Measurements from ENCODE around the gene DTL.

DTL gene

DNA sequence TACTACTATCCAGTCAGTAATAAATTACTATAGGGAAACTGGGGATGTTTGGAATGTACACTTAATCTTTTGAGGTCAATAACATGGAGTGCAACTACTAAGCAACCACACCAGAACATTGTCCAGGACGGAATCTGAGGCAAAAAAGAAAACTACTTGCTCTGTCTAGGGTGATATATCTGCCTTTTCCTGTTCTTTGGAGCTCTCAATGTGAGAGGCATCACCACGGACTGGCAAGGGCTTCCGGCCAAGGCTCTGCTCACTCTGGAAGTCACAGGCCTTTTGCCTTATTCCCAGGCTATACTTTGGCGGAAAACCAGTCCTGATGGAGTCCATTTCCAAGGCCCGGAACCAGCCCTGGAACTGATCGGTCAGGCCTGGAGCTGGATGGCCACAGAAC is 94.2 kb downstream of the DTL start:
- no peak for DNase-seq

GRCh38 chr1:212132025-212132424 is 96.5 kb downstream of the DTL start:
- DNase-seq: no peak

DNA sequence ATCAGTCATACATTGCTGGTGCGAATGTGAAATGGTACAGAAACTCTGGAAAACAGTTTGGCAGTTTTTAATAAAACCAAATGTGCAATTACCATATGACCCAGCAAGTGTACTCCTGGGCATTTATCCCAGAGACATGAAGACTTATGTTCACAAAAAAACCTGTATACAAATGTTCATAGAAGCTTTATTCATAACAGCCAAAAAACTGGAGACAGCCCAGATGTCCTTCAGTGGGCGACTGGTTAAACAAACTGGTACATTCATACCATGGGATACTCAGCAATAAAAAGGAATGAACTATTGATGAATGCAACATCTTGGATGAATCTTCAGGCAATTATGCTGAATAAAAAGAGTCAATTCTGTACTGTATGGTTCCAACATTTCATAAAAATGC is 97.8 kb downstream of the DTL start:
- no peak for DNase-seq

DNA sequence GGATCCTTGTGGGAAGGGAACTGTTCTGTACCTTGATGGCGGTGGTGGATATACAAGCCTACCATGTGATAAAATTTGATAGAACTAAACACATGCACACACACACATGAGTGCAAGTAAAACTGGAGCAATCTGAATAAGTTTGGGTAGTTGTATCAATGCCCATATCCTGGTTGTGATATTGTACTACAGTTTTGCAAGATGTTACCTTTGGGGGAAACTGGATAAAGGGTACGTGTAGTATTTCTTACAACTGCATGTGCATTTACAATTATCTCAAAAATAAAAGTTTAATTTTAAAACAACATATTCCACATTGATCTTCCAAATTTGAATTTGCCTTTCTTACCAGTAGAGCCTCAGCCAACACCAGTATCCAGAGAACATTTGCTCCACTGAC is 99.6 kb downstream of the DTL start:
- no peak for DNase-seq

DNA sequence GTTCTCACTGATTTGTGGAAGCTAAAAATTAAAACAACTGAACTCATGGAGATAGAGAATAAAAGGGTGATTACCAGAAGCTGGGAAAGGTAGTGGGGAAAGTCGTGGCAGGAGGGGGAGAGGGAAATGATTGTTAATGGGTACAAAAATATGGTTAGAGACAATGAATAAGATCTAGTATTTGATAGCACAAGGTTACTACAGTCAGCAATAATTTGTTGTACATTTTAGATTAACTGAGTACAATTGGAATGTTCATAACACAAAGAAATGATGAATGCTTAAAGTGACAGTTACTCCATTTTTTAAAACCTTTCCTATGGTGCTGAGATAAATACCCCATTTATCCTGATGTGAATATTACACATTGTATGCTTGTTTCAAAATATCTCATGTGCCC is 102.3 kb downstream of the DTL start:
- no peak for DNase-seq

GRCh38 chr1:212138457-212138856 is 102.9 kb downstream of the DTL start:
- no peak for DNase-seq

GRCh38 chr1:212139526-212140135 is 104.1 kb downstream of the DTL start:
- DNase-seq: no peak

- no peak for DNase-seq
These were observed 105.9 kb downstream of the DTL start for GRCh38 chr1:212141404-212141803.

DNA sequence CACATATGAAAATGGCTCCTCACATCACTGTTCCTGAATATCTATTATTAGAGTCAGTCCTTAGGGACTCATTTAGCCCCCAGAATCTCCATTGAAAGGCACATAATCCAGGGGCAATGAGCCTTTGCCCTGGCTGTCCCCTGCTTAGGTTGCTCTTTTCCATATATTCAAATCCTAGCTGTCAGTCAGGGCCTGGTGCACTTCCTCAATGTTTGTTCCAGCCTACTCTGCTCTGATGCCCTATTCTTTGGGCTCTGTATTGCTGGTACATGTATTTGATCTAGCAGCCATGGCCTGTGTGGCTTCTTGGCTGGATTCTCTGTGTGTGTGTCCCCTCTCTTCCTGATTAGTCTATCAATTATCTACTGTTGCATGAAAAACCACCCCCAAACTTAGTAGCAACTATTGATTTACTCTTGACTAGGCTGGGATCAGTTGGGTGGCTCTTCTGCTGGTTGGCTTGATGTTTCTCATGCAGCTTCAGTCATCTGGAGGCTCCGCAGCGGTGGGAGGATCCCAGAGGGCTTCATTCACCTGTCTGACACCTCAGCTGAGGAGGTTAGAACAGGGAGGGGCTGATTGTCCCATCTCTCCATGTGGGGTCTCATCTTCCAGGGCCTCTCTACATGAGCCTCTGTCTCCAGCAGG is 107.5 kb downstream of the DTL start:
- no peak for DNase-seq

GRCh38 chr1:212147581-212148033 is 112.1 kb downstream of the DTL start:
- peak; percentile 31 to 83 (median 78) for DNase-seq

DNA sequence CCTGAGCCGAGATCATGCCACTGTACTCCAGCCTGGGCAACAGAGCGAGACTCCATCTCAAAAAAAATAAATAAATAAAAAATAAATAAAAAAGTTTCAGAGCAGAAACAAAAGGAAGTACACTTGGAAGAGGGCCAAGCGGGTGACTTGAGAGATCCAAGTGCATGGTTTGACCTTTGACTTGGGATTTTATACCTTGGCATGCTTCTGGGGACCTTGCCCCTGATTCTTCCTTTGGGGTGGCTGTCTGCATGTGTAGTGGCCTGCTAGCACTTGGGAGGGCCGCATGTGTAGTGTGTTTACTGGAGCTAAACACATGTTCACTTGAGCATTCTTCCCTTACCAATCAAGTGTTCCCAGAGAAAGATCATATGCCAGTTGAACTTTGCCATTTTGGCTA is 114.0 kb downstream of the DTL start:
- no peak for DNase-seq

DNA sequence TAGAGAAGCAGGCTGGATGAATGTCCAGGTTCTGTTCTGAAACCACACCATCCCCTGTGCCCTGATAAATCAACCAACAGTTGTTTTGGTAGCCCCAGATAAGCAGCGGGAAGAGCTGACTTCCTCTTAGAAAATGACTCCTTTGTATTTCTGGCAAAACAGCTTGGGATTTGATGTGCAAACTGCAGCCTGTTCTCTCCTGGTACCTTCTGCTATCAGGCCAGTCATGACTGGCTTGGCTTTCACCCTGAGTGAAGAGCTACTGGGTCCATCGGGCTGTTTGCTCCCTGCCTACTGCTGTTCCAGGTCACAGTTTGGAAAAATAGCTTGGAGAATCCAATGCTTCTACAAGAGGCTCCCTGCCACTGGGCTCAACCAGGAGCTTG is 116.8 kb downstream of the DTL start:
- no peak for DNase-seq

DNA sequence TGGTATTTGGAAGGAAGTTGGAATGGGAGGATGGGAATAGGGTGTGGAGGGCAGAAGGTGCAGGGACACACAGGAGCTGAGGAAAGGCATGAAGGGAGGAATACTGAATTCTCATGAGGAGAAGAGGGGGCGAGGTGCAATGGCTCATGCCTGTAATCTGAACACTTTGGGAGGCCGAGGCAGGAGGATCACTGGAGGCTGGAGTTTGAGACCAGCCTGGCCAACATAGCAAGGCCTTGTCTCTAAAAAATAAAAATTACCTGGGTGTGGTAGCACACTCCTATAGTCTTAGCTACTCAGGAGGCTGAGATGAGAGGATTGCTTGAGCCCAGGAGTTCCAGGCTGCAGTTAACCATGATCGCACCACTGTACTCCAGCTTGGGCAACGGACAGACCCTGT is 117.3 kb downstream of the DTL start:
- DNase-seq: no peak

GRCh38 chr1:212153635-212154034 is 118.1 kb downstream of the DTL start:
- DNase-seq: no peak
